Amniotic epithelial cell (primary cell): ENCODE data around the gene BBOF1.

ENCODE experiments used
- DNase-seq: peaks from one replicate; pipeline ENCODE4 v3.0.0-alpha.2; 2010; ENCODE audit warnings: low read depth

The BBOF1 gene

GRCh38 chr14:74105381-74105780, 86.2 kb downstream of the BBOF1 start:
- no peak for DNase-seq

- no peak for DNase-seq
Observed at GRCh38 chr14:74109369-74109768, 90.2 kb downstream of the BBOF1 start.

GRCh38 chr14:74111395-74112216, 92.5 kb downstream of the BBOF1 start:
- peak; percentile 65 for DNase-seq
